ENCODE measurements around the gene NCK1.

NCK1 gene

DNA sequence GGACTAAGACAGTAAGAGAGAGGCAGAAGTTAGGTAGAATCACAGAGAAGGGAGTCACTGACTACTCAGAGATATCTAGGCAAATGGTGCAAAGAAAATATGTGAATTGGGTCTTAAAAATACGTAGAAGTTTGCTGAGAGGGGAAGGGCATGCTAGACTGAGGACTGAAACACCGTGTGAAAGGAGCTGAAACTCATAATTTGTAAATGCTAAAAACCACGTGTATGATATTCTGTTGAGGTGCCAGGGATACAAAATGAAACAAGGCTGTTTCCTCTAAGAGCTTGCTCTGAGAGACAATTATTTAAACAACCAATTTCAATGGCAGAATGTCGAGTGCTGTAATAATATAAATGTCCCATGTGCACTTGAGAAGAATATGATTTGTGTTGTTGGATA is 47.2 kb downstream of the NCK1 start:
- TF ChIP-seq, protein P1, sequence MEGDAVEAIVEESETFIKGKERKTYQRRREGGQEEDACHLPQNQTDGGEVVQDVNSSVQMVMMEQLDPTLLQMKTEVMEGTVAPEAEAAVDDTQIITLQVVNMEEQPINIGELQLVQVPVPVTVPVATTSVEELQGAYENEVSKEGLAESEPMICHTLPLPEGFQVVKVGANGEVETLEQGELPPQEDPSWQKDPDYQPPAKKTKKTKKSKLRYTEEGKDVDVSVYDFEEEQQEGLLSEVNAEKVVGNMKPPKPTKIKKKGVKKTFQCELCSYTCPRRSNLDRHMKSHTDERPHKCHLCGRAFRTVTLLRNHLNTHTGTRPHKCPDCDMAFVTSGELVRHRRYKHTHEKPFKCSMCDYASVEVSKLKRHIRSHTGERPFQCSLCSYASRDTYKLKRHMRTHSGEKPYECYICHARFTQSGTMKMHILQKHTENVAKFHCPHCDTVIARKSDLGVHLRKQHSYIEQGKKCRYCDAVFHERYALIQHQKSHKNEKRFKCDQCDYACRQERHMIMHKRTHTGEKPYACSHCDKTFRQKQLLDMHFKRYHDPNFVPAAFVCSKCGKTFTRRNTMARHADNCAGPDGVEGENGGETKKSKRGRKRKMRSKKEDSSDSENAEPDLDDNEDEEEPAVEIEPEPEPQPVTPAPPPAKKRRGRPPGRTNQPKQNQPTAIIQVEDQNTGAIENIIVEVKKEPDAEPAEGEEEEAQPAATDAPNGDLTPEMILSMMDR (IDR thresholded peaks at IDR 0.05; ENCODE audit: low read depth, low read length): no peak
- H3K4me3 ChIP-seq (ENCODE audit: low read depth, low read length): no peak overlapping the region
- in situ Hi-C loops (cut with HindIII; ENCODE audit: low sequenced_read_pairs): no loop called here
- DNase-seq (ENCODE audit: low read depth, low spot score): no peak

DNA sequence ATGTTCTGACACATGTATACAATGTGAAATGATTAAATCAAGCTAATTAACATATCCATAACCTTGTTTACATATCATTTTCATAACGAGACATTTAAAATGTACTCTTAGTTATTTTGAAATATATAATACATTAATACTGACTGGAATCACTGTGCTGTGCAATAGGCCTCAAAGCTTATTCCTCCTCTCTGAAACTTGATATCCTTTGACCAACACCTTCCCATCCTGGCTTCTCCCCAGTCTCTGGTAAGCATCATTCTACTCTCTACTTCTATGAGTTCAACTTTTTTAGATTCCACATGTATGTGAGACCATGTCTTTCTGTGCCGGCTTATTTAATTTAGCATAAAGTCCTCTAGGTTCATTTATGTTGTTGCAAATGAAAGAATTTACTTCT is 48.7 kb downstream of the NCK1 start:
- in situ Hi-C loops (cut with HindIII; ENCODE audit: low sequenced_read_pairs): no loop called here
- TF ChIP-seq, protein P1 (IDR thresholded peaks at IDR 0.05; ENCODE audit: low read depth, low read length): no peak
- no peak for DNase-seq (ENCODE audit: low read depth, low spot score)
- no peak overlapping the region for H3K4me3 ChIP-seq (ENCODE audit: low read depth, low read length)

DNA sequence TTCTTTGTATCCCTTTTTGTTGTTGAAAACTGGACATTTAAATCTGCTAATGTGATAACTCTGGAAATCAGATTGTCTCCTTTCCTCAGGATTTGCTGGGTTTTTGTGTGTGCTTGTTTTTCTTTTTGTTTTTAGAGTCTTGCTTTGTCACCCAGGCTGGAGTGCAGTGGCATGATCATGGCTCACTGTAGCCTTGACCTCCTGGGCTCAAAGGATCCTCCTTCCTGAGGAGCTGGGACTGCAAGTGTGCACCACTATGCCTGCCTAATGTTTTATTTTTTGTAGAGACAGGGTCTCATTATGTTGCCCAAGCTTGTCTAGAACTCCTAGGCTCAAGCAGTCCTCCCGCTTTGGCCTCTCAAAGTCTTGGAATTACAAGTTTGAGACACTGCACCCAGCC is 51.2 kb downstream of the NCK1 start:
- TF ChIP-seq, protein P1 (IDR thresholded peaks at IDR 0.05; ENCODE audit: low read depth, low read length): no peak
- in situ Hi-C loops (cut with HindIII; ENCODE audit: low sequenced_read_pairs): no loop called here
- H3K4me3 ChIP-seq (ENCODE audit: low read depth, low read length): no peak overlapping the region
- no peak for DNase-seq (ENCODE audit: low read depth, low spot score)

DNA sequence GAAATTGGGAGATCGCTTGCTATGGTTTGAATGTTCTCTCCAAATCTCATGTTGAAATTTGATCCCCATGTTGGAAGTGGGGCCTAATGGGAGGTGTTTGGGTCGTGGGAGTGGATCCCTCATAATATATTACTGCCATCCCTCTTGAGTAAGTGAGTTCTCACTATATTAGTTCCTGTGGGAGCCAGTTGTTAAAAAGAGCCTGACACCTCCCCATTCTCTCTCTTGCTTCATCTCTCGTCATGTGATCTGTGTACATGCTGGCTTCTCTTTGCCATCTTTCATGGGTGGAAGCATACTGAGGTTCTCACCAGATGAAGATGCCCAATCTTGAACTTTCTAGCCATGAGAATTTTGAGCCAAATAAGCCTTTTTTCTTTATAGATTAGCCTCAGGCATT is 52.7 kb downstream of the NCK1 start:
- TF ChIP-seq, protein P1 (IDR thresholded peaks at IDR 0.05; ENCODE audit: low read depth, low read length): no peak
- no peak for DNase-seq (ENCODE audit: low read depth, low spot score)
- in situ Hi-C loops (cut with HindIII; ENCODE audit: low sequenced_read_pairs): no loop called here
- no peak overlapping the region for H3K4me3 ChIP-seq (ENCODE audit: low read depth, low read length)

DNA sequence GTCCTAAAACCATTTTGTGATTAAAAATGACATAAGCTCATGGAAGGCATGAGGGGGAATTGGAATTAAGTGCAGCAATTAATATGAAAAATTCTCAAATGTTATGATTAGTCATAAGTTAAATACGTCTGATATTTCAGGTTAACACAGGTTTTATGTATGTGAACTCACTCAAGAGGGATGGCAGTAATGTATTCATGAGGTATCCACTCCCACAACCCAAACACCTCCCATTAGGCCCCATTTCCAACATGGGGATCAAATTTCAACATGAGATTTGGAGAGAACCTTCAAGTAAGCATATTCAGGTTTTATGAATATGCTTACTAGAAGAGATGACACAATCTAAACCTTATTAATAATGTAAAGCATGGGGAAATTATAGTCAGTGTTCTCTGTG is 54.2 kb downstream of the NCK1 start:
- in situ Hi-C loops (cut with HindIII; ENCODE audit: low sequenced_read_pairs): no loop called here
- no peak for DNase-seq (ENCODE audit: low read depth, low spot score)
- TF ChIP-seq, protein P1 (IDR thresholded peaks at IDR 0.05; ENCODE audit: low read depth, low read length): no peak
- H3K4me3 ChIP-seq (ENCODE audit: low read depth, low read length): no peak overlapping the region

GRCh38 chr3:136919799-136920580 is 58.0 kb downstream of the NCK1 start:
- no peak for DNase-seq (ENCODE audit: low read depth, low spot score)
- TF ChIP-seq, protein P1 (IDR thresholded peaks at IDR 0.05; ENCODE audit: low read depth, low read length): no peak
- H3K4me3 ChIP-seq (ENCODE audit: low read depth, low read length): no peak overlapping the region
- in situ Hi-C loops (cut with HindIII; ENCODE audit: low sequenced_read_pairs): no loop called here
